Measurements from ENCODE around the gene HGFAC. TPM values are rescaled to one million over a fixed set of nuclear protein-coding genes. Genes with fewer than 3 reads are reported as not detected.

Gene HGFAC
- total and polyA plus RNA-seq, 2 experiments from 2014 or later, result 0.87 to 1.7 TPM

- Histone ChIP-seq H3K4me1 (ENCODE audit: insufficient read depth) (peaks cover 10% of the 10 kb centered on the region), H3K27ac (no peak overlapping the region), H3K36me3 (replicated peaks; ENCODE audit: insufficient read depth, low read depth) (no peaks in the 10 kb centered on the region), H4K20me1 (ENCODE audit: insufficient read depth, poor library complexity, severe bottlenecking) (peaks cover 3% of the 10 kb centered on the region), H3K9me2 (replicated peaks; ENCODE audit: insufficient read depth) (no peaks in the 10 kb centered on the region), H2AFZ (no peak overlapping the region), H3K27me3 (peaks cover 18% of the 10 kb centered on the region), H3K4me3 (no peak overlapping the region), H3K9me3 (ENCODE audit: low read depth) (no peaks in the 10 kb centered on the region), H3K79me2 (no peaks in the 10 kb centered on the region), H3K4me2 (no peak overlapping the region)
- DNase-seq (ENCODE audit: low spot score), result no peak
- 86% methylated on average over 27 of the region's 28 CpGs for WGBS (ENCODE audit: low lambda C conversion rate, missing lambda C conversion rate)
- TF ChIP-seq CTCF (IDR thresholded peaks at IDR 0.05; ENCODE audit: poor library complexity) (no peak), EZH2phosphoT487 (IDR thresholded peaks at IDR 0.05; ENCODE audit: low read depth, severe bottlenecking, unreplicated experiment) (no peak), EZH2 (IDR thresholded peaks at IDR 0.05; ENCODE audit: borderline replicate concordance) (no peak)
Observed at GRCh38 chr4:3495204-3495975, 53.6 kb downstream of the HGFAC start.

GRCh38 chr4:3496021-3496420, 54.3 kb downstream of the HGFAC start:
- WGBS (ENCODE audit: low lambda C conversion rate, missing lambda C conversion rate), result 80% methylated on average over 14 of the region's 14 CpGs
- Histone ChIP-seq H3K27ac (no peak overlapping the region), H3K9me2 (replicated peaks; ENCODE audit: insufficient read depth) (no peaks in the 10 kb centered on the region), H4K20me1 (ENCODE audit: insufficient read depth, poor library complexity, severe bottlenecking) (peaks cover 3% of the 10 kb centered on the region), H3K4me3 (no peak overlapping the region), H3K4me1 (ENCODE audit: insufficient read depth) (peaks cover 10% of the 10 kb centered on the region), H3K36me3 (replicated peaks; ENCODE audit: insufficient read depth, low read depth) (no peaks in the 10 kb centered on the region), H3K9me3 (ENCODE audit: low read depth) (no peaks in the 10 kb centered on the region), H3K27me3 (peaks cover 18% of the 10 kb centered on the region), H2AFZ (no peak overlapping the region), H3K4me2 (no peak overlapping the region), H3K79me2 (no peaks in the 10 kb centered on the region)
- no peak for TF ChIP-seq EZH2phosphoT487 (IDR thresholded peaks at IDR 0.05; ENCODE audit: low read depth, severe bottlenecking, unreplicated experiment)
- no peak for TF ChIP-seq CTCF (IDR thresholded peaks at IDR 0.05; ENCODE audit: poor library complexity)
- TF ChIP-seq EZH2 (IDR thresholded peaks at IDR 0.05; ENCODE audit: borderline replicate concordance), result no peak
- DNase-seq (ENCODE audit: low spot score), result no peak

- Histone ChIP-seq H2AFZ (no peak overlapping the region), H3K36me3 (replicated peaks; ENCODE audit: insufficient read depth, low read depth) (no peaks in the 10 kb centered on the region), H3K9me2 (replicated peaks; ENCODE audit: insufficient read depth) (no peaks in the 10 kb centered on the region), H3K4me1 (ENCODE audit: insufficient read depth) (peaks cover 10% of the 10 kb centered on the region), H3K4me3 (no peak overlapping the region), H3K4me2 (no peak overlapping the region), H3K27ac (no peak overlapping the region), H4K20me1 (ENCODE audit: insufficient read depth, poor library complexity, severe bottlenecking) (peaks cover 8% of the 10 kb centered on the region), H3K27me3 (peaks cover 8% of the 10 kb centered on the region), H3K79me2 (no peaks in the 10 kb centered on the region), H3K9me3 (ENCODE audit: low read depth) (no peaks in the 10 kb centered on the region)
- TF ChIP-seq CTCF (IDR thresholded peaks at IDR 0.05; ENCODE audit: poor library complexity) (no peak), EZH2phosphoT487 (IDR thresholded peaks at IDR 0.05; ENCODE audit: low read depth, severe bottlenecking, unreplicated experiment) (no peak), EZH2 (IDR thresholded peaks at IDR 0.05; ENCODE audit: borderline replicate concordance) (no peak)
- 92% methylated on average over 6 of the region's 6 CpGs for WGBS (ENCODE audit: low lambda C conversion rate, missing lambda C conversion rate)
- no peak for DNase-seq (ENCODE audit: low spot score)
Observed at GRCh38 chr4:3497095-3497494, 55.3 kb downstream of the HGFAC start.

Measured in hepatocyte (in vitro differentiated cells).